Naive thymus-derived CD4-positive, alpha-beta T cell (primary cell): ENCODE measurements around the gene CACNA2D2. TPM values are rescaled to one million over a fixed set of nuclear protein-coding genes. Genes with fewer than 3 reads are reported as not detected.

ENCODE experiments used
- ATAC-seq: fragments of 150-1000 bp; cut with Tn5 transposase; 2 replicates; pipeline ENCODE4 v1.10.0; 2021; ENCODE audit warnings: mild to moderate bottlenecking, moderate library complexity
- CTCF ChIA-PET: fragments of 350-600 bp; sonication (Branson Sonifier 250); formaldehyde crosslinking; loops from one replicate; lab custom pipeline; 2021; ENCODE audit warnings: antibody characterized with exemption; lab: Charles Lee
- POLR2A ChIA-PET: fragments of 350-600 bp; sonication (Branson Sonifier 250); formaldehyde crosslinking; loops from one replicate; lab custom pipeline; 2021; ENCODE audit warnings: antibody characterized with exemption, inconsistent platforms; lab: Charles Lee
- DNase-seq, 9 donors: peaks; one replicate each; pipeline versions ENCODE4 v3.0.0 to v3.0.0-alpha.2; 2020 to 2022; ENCODE audit warnings: mixed read lengths in 1 of 9
- H3K27ac ChIP-seq: one replicate; pipeline ENCODE4 v1.7.0; 2013; ENCODE audit warnings: mild to moderate bottlenecking, low read depth, low read length, moderate library complexity
- H3K27me3 ChIP-seq, 2 donors: one replicate each; pipeline ENCODE4 v1.7.0; 2013; ENCODE audit warnings: low read length in 2 of 2, mild to moderate bottlenecking in 2 of 2, moderate library complexity in 2 of 2; ENCODE audit not compliant: control insufficient read depth in 2 of 2, insufficient read depth in 2 of 2
- H3K36me3 ChIP-seq, 3 experiments: 1 replicate in 2 of 3; 2 replicates in 1 of 3; pipeline ENCODE4 v1.7.0; 2013; ENCODE audit warnings: low read length in 3 of 3, mild to moderate bottlenecking in 3 of 3, moderate library complexity in 1 of 3; ENCODE audit not compliant: insufficient read depth in 3 of 3, control insufficient read depth in 2 of 3
- H3K4me1 ChIP-seq, 2 donors: one replicate each; pipeline ENCODE4 v1.7.0; 2013; ENCODE audit warnings: low read length in 2 of 2, mild to moderate bottlenecking in 2 of 2, moderate library complexity in 1 of 2; ENCODE audit not compliant: control insufficient read depth in 2 of 2, insufficient read depth in 2 of 2
- H3K4me3 ChIP-seq: 2 replicates; pipeline ENCODE4 v1.7.0; 2013; ENCODE audit warnings: mild to moderate bottlenecking, low read length
- H3K9me3 ChIP-seq, 3 experiments: 1 replicate in 2 of 3; 2 replicates in 1 of 3; pipeline ENCODE4 v1.7.0; 2013; ENCODE audit warnings: low read length in 3 of 3; ENCODE audit not compliant: control insufficient read depth in 2 of 3
- H3K27ac Mint-ChIP-seq, 9 donors: one replicate each; pipeline ENCODE4 v1.8.0; 2020 to 2022; ENCODE audit warnings: mixed read lengths in 9 of 9, mild to moderate bottlenecking in 8 of 9, moderate library complexity in 5 of 9, inconsistent platforms in 2 of 9
- H3K27me3 Mint-ChIP-seq, 5 donors: one replicate each; pipeline ENCODE4 v1.8.0; 2021 to 2022; ENCODE audit warnings: mixed read lengths in 5 of 5, mild to moderate bottlenecking in 1 of 5
- H3K36me3 Mint-ChIP-seq, 5 donors: one replicate each; pipeline ENCODE4 v1.8.0; 2020 to 2022; ENCODE audit warnings: mixed read lengths in 5 of 5, mild to moderate bottlenecking in 3 of 5, inconsistent platforms in 1 of 5
- H3K4me1 Mint-ChIP-seq, 7 donors: one replicate each; pipeline ENCODE4 v1.8.0; 2020 to 2022; ENCODE audit warnings: mixed read lengths in 7 of 7, mild to moderate bottlenecking in 3 of 7, inconsistent platforms in 1 of 7
- H3K4me3 Mint-ChIP-seq, 10 donors: one replicate each; pipeline ENCODE4 v1.8.0; 2020 to 2022; ENCODE audit warnings: mild to moderate bottlenecking in 10 of 10, mixed read lengths in 10 of 10, moderate library complexity in 6 of 10, inconsistent platforms in 2 of 10
- H3K9me3 Mint-ChIP-seq, 11 donors: one replicate each; pipeline ENCODE4 v1.8.0; 2020 to 2022; ENCODE audit warnings: mixed read lengths in 11 of 11, mild to moderate bottlenecking in 4 of 11, inconsistent platforms in 1 of 11, moderate library complexity in 1 of 11
- intact Hi-C, 2 donors: fragments of 100-400 bp; cut with micrococcal nuclease; formaldehyde crosslinking; loops; one replicate each; pipeline ENCODE4 v1.15.1; 2023
- polyA plus RNA-seq, 2 donors: library from polyadenylated mRNA; unstranded; fragments of 300-500 nt; fragmentation: Illumina TruSeq; gene quantifications; one replicate each; pipeline ENCODE4 v1.2.3, GENCODE V29; 2021
- total RNA-seq, 6 experiments: library from RNA in 5 of 6; stranded (reverse) in 5 of 6; gene quantifications; 1 replicate in 5 of 6; 2 replicates in 1 of 6; pipeline ENCODE4 v1.2.3 and lab custom pipeline; 2021 to 2026

Gene CACNA2D2
- total and polyA plus RNA-seq, 7 experiments from 2014 or later = 0.32 to 6.2 (median 2.0) TPM

GRCh38 chr3:50448752-50449539, 54.5 kb downstream of the CACNA2D2 start:
- ATAC-seq = no peak
- Mint-ChIP-seq H3K9me3 (no peaks in the 10 kb centered on the region), H3K27ac (peak overlapping the region in 8 of 9 donors; percentile 85 to 98 (median 96)), H3K36me3 (no peaks in the 10 kb centered on the region), H3K4me3 (peak overlapping the region in 7 of 10 donors; percentile 30 to 91 (median 85)), H3K4me1 (peaks cover 10 to 39% (median 28%) of the 10 kb centered on the region in 7 donors), H3K27me3 (no peaks in the 10 kb centered on the region)
- peak overlapping the region; percentile 81 for H3K27ac ChIP-seq
- H3K9me3 ChIP-seq = no peaks in the 10 kb centered on the region
- no peak for DNase-seq
- peaks cover 13 to 16% of the 10 kb centered on the region in 2 donors for H3K4me1 ChIP-seq
- ChIA-PET CTCF (no interaction called here), POLR2A (interaction anchor here (0.6 to 2.5 kb wide), 3 partner anchors 12 to 83 kb away, joined by 3 to 7 read pairs (median 5); partner anchors contain the start of gene CACNA2D2)
- H3K36me3 ChIP-seq = no peaks in the 10 kb centered on the region
- no peaks in the 10 kb centered on the region for H3K27me3 ChIP-seq
- no peak overlapping the region for H3K4me3 ChIP-seq
- intact Hi-C loops = no loop called here

GRCh38 chr3:50447290-50447840, 56.1 kb downstream of the CACNA2D2 start:
- DNase-seq (no peak), ATAC-seq (peak; percentile 24)
- no peaks in the 10 kb centered on the region for H3K36me3 Mint-ChIP-seq
- no peaks in the 10 kb centered on the region for H3K36me3 ChIP-seq
- H3K9me3 ChIP-seq = no peaks in the 10 kb centered on the region
- no peak overlapping the region for H3K4me3 Mint-ChIP-seq
- no peaks in the 10 kb centered on the region for H3K9me3 Mint-ChIP-seq
- no peaks in the 10 kb centered on the region for H3K27me3 Mint-ChIP-seq
- no peak overlapping the region for H3K4me3 ChIP-seq
- H3K27me3 ChIP-seq = no peaks in the 10 kb centered on the region
- peak overlapping the region in 4 of 9 donors; percentile 38 to 95 (median 48) for H3K27ac Mint-ChIP-seq
- no peak overlapping the region for H3K27ac ChIP-seq
- peaks cover 6 to 39% (median 28%) of the 10 kb centered on the region in 7 donors for H3K4me1 Mint-ChIP-seq
- ChIA-PET POLR2A (no interaction called here), CTCF (no interaction called here)
- intact Hi-C loops = no loop called here
- H3K4me1 ChIP-seq = peaks cover 13 to 16% of the 10 kb centered on the region in 2 donors

DNA sequence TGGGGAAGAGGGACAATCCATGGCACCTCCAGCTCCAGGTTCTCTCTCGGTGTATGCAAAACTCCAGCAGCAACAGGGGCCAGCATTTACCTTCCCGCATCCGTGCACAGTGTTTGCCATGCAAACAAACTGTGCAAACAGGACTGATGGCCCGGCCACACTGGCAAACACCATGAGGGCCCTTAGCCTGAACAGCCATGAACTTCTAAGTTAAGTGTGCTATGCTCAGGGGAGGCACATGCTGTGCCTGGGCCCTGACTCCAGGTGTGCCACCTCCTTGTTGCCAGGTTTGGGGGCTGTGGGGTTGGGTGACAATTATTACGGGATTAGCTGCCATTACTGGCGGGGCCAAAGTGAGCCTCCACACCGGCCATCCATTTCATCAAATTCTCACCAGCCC, 57.5 kb downstream of the CACNA2D2 start:
- Histone ChIP-seq H3K36me3 (no peaks in the 10 kb centered on the region), H3K27me3 (no peaks in the 10 kb centered on the region), H3K9me3 (no peaks in the 10 kb centered on the region), H3K4me1 (peaks cover 13% of the 10 kb centered on the region in 2 donors), H3K27ac (no peak overlapping the region), H3K4me3 (no peak overlapping the region)
- ChIA-PET CTCF (no interaction called here), POLR2A (no interaction called here)
- ATAC-seq (no peak), DNase-seq (no peak)
- Mint-ChIP-seq H3K36me3 (no peaks in the 10 kb centered on the region), H3K4me1 (peaks cover 4 to 36% (median 26%) of the 10 kb centered on the region in 7 donors), H3K9me3 (no peaks in the 10 kb centered on the region), H3K27me3 (no peaks in the 10 kb centered on the region), H3K27ac (no peak overlapping the region), H3K4me3 (no peak overlapping the region)
- intact Hi-C loops = no loop called here

DNA sequence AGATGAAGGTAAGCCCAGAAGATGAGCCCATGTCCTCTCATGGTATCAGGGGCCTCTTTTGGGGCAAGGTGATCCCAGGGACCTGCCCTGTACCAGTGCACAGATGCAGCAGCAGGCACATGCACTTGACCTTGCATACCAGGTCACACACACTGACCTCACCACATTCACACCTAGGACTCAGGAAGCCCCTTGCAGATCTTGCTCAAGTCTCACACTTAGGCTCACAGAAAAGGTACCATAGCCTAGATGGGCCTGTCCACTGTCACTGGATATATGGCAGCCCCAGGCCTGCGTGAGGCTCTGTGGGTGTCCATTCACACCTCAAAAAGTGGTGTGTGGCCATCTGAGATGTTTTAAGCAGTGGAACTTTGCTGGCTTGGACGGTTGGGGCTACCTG, 58.7 kb downstream of the CACNA2D2 start:
- ATAC-seq (no peak), DNase-seq (no peak)
- H3K27ac Mint-ChIP-seq = no peak overlapping the region
- intact Hi-C loops = no loop called here
- ChIA-PET POLR2A (no interaction called here), CTCF (no interaction called here)
- Histone ChIP-seq H3K4me3 (no peak overlapping the region), H3K9me3 (no peaks in the 10 kb centered on the region), H3K4me1 (peaks cover 7 to 8% of the 10 kb centered on the region in 2 donors), H3K27me3 (no peaks in the 10 kb centered on the region), H3K27ac (no peak overlapping the region), H3K36me3 (no peaks in the 10 kb centered on the region)
- H3K36me3 Mint-ChIP-seq = no peaks in the 10 kb centered on the region
- peaks cover 0 to 27% (median 15%) of the 10 kb centered on the region in 7 donors for H3K4me1 Mint-ChIP-seq
- H3K27me3 Mint-ChIP-seq = no peaks in the 10 kb centered on the region
- H3K9me3 Mint-ChIP-seq = no peaks in the 10 kb centered on the region
- no peak overlapping the region for H3K4me3 Mint-ChIP-seq

GRCh38 chr3:50444213-50444612, 59.2 kb downstream of the CACNA2D2 start:
- Mint-ChIP-seq H3K27me3 (no peaks in the 10 kb centered on the region), H3K36me3 (no peaks in the 10 kb centered on the region), H3K27ac (no peak overlapping the region), H3K4me3 (no peak overlapping the region), H3K9me3 (no peaks in the 10 kb centered on the region), H3K4me1 (peaks cover 0 to 23% (median 11%) of the 10 kb centered on the region in 7 donors)
- H3K4me1 ChIP-seq = peaks cover 2% of the 10 kb centered on the region in 2 donors
- DNase-seq (no peak), ATAC-seq (no peak)
- H3K36me3 ChIP-seq = no peaks in the 10 kb centered on the region
- CTCF ChIA-PET = no interaction called here
- POLR2A ChIA-PET = no interaction called here
- no peaks in the 10 kb centered on the region for H3K9me3 ChIP-seq
- no peaks in the 10 kb centered on the region for H3K27me3 ChIP-seq
- H3K4me3 ChIP-seq = no peak overlapping the region
- H3K27ac ChIP-seq = no peak overlapping the region
- intact Hi-C loops = no loop called here

- ATAC-seq (no peak), DNase-seq (no peak)
- H3K36me3 ChIP-seq = no peaks in the 10 kb centered on the region
- no peaks in the 10 kb centered on the region for H3K36me3 Mint-ChIP-seq
- ChIA-PET CTCF (no interaction called here), POLR2A (no interaction called here)
- no peaks in the 10 kb centered on the region for H3K9me3 Mint-ChIP-seq
- no peaks in the 10 kb centered on the region for H3K4me1 ChIP-seq
- no peak overlapping the region for H3K27ac ChIP-seq
- no peaks in the 10 kb centered on the region for H3K9me3 ChIP-seq
- no peak overlapping the region for H3K4me3 ChIP-seq
- no peaks in the 10 kb centered on the region for H3K27me3 Mint-ChIP-seq
- H3K27me3 ChIP-seq = no peaks in the 10 kb centered on the region
- no peak overlapping the region for H3K27ac Mint-ChIP-seq
- H3K4me3 Mint-ChIP-seq = no peak overlapping the region
- peaks cover 0 to 14% (median 4%) of the 10 kb centered on the region in 7 donors for H3K4me1 Mint-ChIP-seq
- intact Hi-C loops = no loop called here
Measured at GRCh38 chr3:50442945-50443579, 60.4 kb downstream of the CACNA2D2 start.
